Fibroblast of lung (primary cell): ENCODE results near the gene PAPPA. TPM values are rescaled to one million over a fixed set of nuclear protein-coding genes. Genes with fewer than 3 reads are reported as not detected.
A peak's percentile ranks its signal among the peaks of the same experiment; 100 is the strongest.

Source experiments
- DNase-seq, 2 donors: peaks; one replicate each; pipeline versions ENCODE4 v3.0.0 to v3.0.0-alpha.2; 2010; ENCODE audit warnings: low read depth in 2 of 2
- H2AFZ ChIP-seq: 2 replicates; pipeline ENCODE4 v1.5.1; 2012; ENCODE audit warnings: low read length, control low read depth, inconsistent platforms
- H3K27ac ChIP-seq: 2 replicates; pipeline ENCODE4 v1.5.1; 2011; ENCODE audit warnings: low read length, control low read depth; ENCODE audit not compliant: insufficient read depth
- H3K27me3 ChIP-seq: 2 replicates; pipeline ENCODE4 v1.5.1; 2011; ENCODE audit warnings: mild to moderate bottlenecking, low read length; ENCODE audit not compliant: control insufficient read depth, insufficient read depth
- H3K36me3 ChIP-seq: 2 replicates; pipeline ENCODE4 v1.5.1; 2011; ENCODE audit warnings: low read length; ENCODE audit not compliant: control insufficient read depth, insufficient read depth
- H3K4me1 ChIP-seq: 2 replicates; pipeline ENCODE4 v1.5.1; 2011; ENCODE audit warnings: low read length; ENCODE audit not compliant: control insufficient read depth, insufficient read depth; ENCODE audit errors: extremely low read depth
- H3K4me2 ChIP-seq: 2 replicates; pipeline ENCODE4 v1.5.1; 2011; ENCODE audit warnings: low read length, control low read depth; ENCODE audit not compliant: insufficient read depth; ENCODE audit errors: extremely low read depth
- H3K4me3 ChIP-seq, 4 experiments: fragments of 200-600 bp in 1 of 4; sonication (generic) in 1 of 4; replicated peaks in 1 of 4; 2 replicates each; pipeline ENCODE4 v1.5.1; 2011 to 2016; ENCODE audit warnings: low read length in 4 of 4, low read depth in 3 of 4, mild to moderate bottlenecking in 3 of 4, control low read depth in 2 of 4, inconsistent platforms in 1 of 4, mixed read lengths in 1 of 4; ENCODE audit not compliant: insufficient read depth in 1 of 4; ENCODE audit errors: control extremely low read depth in 1 of 4
- H3K79me2 ChIP-seq: 2 replicates; pipeline ENCODE4 v1.5.1; 2012; ENCODE audit warnings: mild to moderate bottlenecking, low read length, inconsistent platforms; ENCODE audit not compliant: control insufficient read depth, insufficient read depth
- H3K9ac ChIP-seq: 2 replicates; pipeline ENCODE4 v1.5.1; 2011; ENCODE audit warnings: mild to moderate bottlenecking, low read length, control low read depth; ENCODE audit not compliant: insufficient read depth
- H3K9me3 ChIP-seq: 2 replicates; pipeline ENCODE4 v1.5.1; 2012; ENCODE audit warnings: low read depth, low read length; ENCODE audit not compliant: control insufficient read depth, insufficient read depth
- H4K20me1 ChIP-seq: 2 replicates; pipeline ENCODE4 v1.5.1; 2011; ENCODE audit warnings: low read length; ENCODE audit not compliant: control insufficient read depth, insufficient read depth; ENCODE audit errors: extremely low read depth
- CTCF ChIP-seq, 2 donors: IDR thresholded peaks in 1 of 2; conservative IDR thresholded peaks in 1 of 2; 1 replicate in 1 of 2; 2 replicates in 1 of 2; pipeline ENCODE4 v1.5.1; 2011 to 2012; ENCODE audit warnings: low read length in 2 of 2, control low read depth in 1 of 2, inconsistent platforms in 1 of 2, low read depth in 1 of 2, mild to moderate bottlenecking in 1 of 2
- EZH2 ChIP-seq: IDR thresholded peaks from 2 replicates; pipeline ENCODE4 v1.5.1; 2012; ENCODE audit warnings: low read length, control low read depth, mild to moderate bottlenecking; ENCODE audit errors: missing control alignments
- polyA plus RNA-seq, 2 donors: library from polyadenylated mRNA; depleted of rRNA in 1 of 2; stranded (reverse) in 1 of 2; unstranded in 1 of 2; fragments of >200 nt; gene quantifications; 2 replicates each; pipeline ENCODE4 v1.2.1, GENCODE V29; 2011 to 2012; ENCODE audit warnings: missing spikeins in 1 of 2
- total RNA-seq: library from RNA; depleted of rRNA; stranded (reverse); fragments of >200 nt; gene quantifications from 2 replicates; pipeline ENCODE4 v1.2.1, GENCODE V29; 2014

The PAPPA gene
- total and polyA plus RNA-seq, 2 donors (not counting 1 experiment from before 2014, with no cell fraction given): 8.8 to 45.7 TPM

GRCh38 chr9:116322521-116322920 is 168.9 kb downstream of the PAPPA start:
- H3K9ac ChIP-seq: no peak overlapping the region
- no peaks in the 10 kb centered on the region for H3K27me3 ChIP-seq
- no peak overlapping the region for H2AFZ ChIP-seq
- H3K9me3 ChIP-seq: no peaks in the 10 kb centered on the region
- TF ChIP-seq EZH2: no peak
- TF ChIP-seq CTCF (conservative IDR thresholded peaks at IDR 0.05 in 1 of 2, IDR thresholded peaks at IDR 0.05 in 1 of 2; ENCODE audit: low read depth in 1 of 2, low read length in 2 of 2): no peak
- no peak overlapping the region for H3K27ac ChIP-seq
- no peak overlapping the region for H3K4me3 ChIP-seq
- no peaks in the 10 kb centered on the region for H3K36me3 ChIP-seq
- DNase-seq: peak in 1 of 2 donors; percentile 40
- peaks cover under 1% of the 10 kb centered on the region for H3K4me1 ChIP-seq
- no peaks in the 10 kb centered on the region for H3K79me2 ChIP-seq
- H3K4me2 ChIP-seq: no peak overlapping the region
- H4K20me1 ChIP-seq: no peaks in the 10 kb centered on the region

- no peak for DNase-seq
- no peaks in the 10 kb centered on the region for H4K20me1 ChIP-seq
These were observed 169.4 kb downstream of the PAPPA start for GRCh38 chr9:116323012-116323411.

GRCh38 chr9:116323571-116323970 is 170.0 kb downstream of the PAPPA start:
- Histone ChIP-seq H3K4me2 (no peak overlapping the region), H3K36me3 (no peaks in the 10 kb centered on the region), H3K4me1 (peaks cover 8% of the 10 kb centered on the region), H3K4me3 (no peak overlapping the region), H3K9me3 (no peaks in the 10 kb centered on the region), H2AFZ (no peak overlapping the region), H3K27me3 (no peaks in the 10 kb centered on the region), H3K27ac (no peak overlapping the region), H3K9ac (no peak overlapping the region), H3K79me2 (no peaks in the 10 kb centered on the region), H4K20me1 (no peaks in the 10 kb centered on the region)
- no peak for TF ChIP-seq CTCF (conservative IDR thresholded peaks at IDR 0.05 in 1 of 2, IDR thresholded peaks at IDR 0.05 in 1 of 2; ENCODE audit: low read depth in 1 of 2, low read length in 2 of 2)
- no peak for DNase-seq

More at GRCh38 chr9:116323012-116323411, 169.4 kb downstream of the PAPPA start:
- H3K79me2 ChIP-seq: no peaks in the 10 kb centered on the region
- H3K27ac ChIP-seq: no peak overlapping the region
- no peak overlapping the region for H2AFZ ChIP-seq
- peaks cover 5% of the 10 kb centered on the region for H3K4me1 ChIP-seq
- no peak overlapping the region for H3K9ac ChIP-seq
- TF ChIP-seq EZH2: no peak
- no peak for TF ChIP-seq CTCF (conservative IDR thresholded peaks at IDR 0.05 in 1 of 2, IDR thresholded peaks at IDR 0.05 in 1 of 2; ENCODE audit: low read depth in 1 of 2, low read length in 2 of 2)
- H3K4me2 ChIP-seq: no peak overlapping the region
- no peak overlapping the region for H3K4me3 ChIP-seq
- no peaks in the 10 kb centered on the region for H3K9me3 ChIP-seq
- no peaks in the 10 kb centered on the region for H3K27me3 ChIP-seq
- H3K36me3 ChIP-seq: no peaks in the 10 kb centered on the region
